ENCODE measurements around the gene SNHG17.
"Not testable (repeated sequence)": the region's sequence is repeated elsewhere in the genome, so short reads cannot be mapped to it uniquely, and the experiment has no call there.

Gene SNHG17

DNA sequence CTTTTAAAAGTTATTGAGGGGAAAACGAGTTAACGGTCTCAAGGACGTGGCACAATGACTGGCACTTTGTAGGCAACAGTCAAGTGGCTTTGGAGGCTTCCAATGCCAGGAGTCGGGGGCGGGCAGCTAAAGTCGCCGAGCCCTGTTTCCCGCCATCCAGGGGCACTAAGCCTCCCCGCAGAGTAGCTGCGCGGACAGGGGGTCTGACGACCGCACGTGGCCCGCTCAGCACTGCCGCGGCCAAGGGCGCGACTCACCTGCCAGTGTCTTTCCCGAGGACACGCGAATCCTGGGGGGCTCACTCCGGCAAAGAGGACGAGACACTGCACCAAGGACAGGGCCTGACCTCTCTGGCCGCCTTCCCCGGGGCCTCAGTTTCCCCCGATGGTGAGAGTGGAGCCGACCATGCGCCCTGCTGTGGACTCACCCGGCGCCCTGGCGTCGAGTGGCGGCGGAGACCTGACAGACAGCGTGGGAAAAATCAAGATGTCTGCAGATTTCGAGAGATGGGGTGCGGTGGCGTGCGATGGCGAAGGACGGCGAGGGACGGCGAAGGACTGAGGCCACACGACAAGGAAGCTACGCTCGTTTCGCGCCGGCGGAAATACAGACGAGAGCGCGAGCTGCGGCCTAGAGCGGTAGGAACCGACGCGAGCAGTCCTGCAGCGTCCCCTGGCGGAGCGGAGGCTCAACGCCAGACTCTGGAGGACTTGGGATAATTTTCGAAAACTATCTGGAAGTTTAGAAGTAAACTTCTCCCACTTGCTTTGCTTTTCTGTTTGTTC, at the start of gene SNHG17:
SNHG17 (minus strand) TSS at position 559 of the 785 bp plus-strand sequence.
- DNase-seq: peak; percentile 75 to 90 (median 84)

DNA sequence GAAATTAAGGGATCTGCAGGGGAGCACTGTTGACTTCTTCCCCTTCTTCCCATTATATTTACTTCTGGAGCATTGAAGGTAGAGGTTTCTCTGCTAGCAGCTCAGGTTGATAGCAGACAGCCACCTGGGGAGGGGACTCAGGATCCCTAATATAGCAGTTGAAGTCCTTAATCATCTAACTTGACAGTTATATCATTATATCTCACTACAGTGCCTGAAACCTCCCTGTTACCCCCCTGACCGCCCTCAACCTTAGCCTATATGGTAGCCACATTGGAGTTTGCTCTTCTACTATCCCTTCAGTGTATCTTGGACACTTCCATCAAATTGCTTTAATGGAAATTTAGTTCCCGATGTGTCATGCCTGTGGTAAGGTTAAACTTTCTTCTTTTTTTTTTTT, 44.5 kb upstream of the SNHG17 start:
- no peak for DNase-seq

DNA sequence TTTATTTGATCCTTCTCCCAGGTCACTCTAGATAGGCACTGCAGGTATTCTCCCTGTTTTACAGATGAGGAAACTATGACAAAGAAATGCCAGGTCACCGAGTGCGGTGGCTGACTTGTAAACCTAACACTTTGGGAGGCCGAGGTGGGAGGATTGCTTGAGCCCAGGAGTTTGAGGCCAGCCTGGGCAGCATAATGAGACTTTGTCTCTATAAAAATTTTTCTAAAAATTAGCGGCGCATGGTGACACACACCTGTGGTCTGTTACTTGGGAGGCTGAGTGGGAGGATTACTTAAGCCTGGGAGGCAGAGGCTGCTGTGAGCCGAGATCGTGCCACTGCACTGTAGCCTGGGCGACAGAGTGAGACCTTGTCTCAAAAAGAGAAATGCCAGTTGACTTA, 42.6 kb upstream of the SNHG17 start:
- DNase-seq: no peak

DNA sequence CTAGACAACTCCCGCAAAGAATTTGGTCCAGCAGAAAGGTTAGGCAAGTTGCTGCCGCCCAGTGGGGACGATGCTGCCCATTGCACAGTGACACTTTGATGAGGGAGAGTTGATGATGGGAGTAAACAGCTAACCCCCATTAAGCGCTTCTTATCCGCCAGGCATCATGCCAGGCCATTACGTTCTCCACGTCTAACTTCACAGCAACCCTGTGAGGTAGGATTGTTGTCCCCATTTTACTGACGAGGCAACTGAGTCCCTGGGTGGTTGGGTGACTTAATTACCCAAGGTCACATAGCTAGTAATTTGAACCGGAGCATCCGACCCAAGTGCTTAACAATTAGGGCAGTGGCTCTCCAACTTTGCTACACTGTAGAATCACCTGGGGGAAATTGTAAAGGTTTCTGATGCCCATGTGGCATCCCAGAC, 38.3 kb upstream of the SNHG17 start:
- DNase-seq: peak in 1 of 6 experiments; percentile 2

DNA sequence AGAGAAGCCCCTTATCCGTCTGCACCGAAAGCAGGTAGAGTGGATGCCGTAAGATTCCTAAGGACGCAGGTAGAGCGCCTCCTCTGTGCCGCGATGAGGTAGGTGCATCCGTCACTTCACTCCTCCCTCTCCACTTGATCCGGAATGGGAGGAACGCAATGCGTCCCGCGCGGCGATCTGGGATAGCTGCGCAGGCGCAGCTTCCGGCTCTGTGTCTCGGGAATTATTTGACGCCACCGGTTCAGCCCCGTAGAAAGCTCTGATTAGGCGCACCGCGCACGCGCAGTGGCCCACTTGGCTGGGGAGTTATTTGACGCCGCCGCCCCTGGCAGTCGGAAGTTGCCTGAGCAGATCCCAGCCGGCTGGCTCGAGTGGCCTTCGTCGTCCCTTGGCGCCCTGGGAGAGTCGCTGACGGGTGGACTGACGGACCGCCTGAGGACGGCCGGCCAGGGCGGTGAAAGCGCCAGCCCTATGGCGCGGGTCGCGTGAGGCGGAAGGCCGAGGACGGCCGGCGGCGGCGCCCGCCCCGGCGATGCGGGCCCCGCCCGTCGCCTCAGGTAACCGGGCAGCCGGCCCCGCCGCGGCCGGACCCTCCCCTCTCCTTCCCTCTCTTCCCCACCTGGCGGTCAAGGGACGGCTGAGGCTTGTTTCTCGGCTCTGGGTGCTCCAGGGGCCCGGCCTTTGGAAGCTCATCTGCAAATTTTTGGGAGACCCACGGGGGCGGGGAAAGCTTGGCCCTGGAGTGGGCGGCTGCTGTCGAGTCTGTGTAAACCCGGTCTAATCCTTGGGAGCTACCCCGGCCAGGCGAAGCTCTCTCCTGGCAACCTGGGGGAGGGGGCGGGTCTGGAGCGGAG, 37.6 kb upstream of the SNHG17 start, which contains the start of gene RALGAPB:
RALGAPB (plus strand) TSS at position 331 of the 854 bp plus-strand sequence. CDS start 15,590 bp downstream, outside the sequence.
- DNase-seq: peak; percentile 93 to 98 (median 98)

DNA sequence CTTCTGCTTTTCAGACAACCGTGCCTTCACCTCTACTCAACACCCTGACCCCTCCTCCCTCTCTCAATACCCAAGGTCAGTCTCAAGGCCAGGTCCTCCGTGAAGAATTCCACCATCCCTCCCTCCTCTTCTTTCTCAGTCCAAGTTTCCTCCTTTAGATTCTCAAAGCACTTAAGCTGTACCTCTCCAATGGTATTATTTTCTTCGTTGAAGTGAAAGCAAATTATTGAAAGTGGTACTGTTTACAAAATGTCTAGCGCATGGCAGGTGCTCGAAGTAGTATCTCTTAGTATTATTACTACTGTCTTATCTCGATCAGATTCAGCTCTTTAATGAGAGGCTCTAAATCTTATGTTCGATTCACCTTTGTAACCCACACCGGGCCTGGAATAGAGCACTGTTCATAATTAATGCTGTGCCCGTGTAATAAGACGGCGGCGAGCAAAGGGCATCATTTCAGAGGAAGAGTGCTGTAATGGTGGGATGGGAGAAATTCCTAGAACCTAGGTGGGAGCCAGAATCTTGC, 36.9 kb upstream of the SNHG17 start:
- DNase-seq: peak in 2 of 6 experiments; percentile 28 to 40

DNA sequence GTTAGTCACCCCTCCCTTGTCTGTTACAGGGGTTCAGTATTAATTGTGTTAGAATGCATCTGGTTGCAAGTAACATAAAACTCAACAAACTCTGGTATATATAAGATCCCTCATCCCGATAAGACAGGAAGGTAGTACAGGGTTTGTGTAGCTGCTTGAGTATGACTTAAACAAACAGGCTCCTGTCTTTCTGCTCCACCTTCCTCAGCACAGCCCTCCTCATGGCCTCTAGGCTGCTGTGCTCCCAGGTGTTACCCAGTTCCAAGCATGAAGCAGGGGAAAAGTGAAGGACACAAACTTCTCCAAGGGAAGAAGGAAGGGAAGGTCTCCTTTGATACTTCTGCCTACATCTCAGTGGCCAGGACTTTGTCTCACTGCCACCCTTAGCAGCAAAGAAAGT, 36.1 kb upstream of the SNHG17 start:
- no peak for DNase-seq

DNA sequence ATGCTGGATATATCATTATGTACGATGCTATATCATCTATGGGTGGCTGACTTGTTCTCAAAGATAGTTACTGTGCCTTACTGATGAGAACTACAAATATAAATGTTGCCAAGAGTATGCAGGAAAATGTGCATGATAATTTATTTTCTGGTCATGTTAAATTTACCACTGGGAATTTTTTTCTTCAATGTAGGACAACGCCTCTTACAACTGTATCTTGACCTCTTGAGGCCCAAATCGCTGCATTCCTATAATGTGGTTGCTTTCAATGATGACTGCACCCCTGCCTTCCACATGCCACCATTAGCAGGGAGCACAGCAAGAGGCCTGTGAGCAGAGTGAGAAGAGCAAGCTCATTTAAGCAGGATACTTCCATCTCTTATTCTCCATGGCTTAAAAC, 31.9 kb upstream of the SNHG17 start:
- no peak for DNase-seq

DNA sequence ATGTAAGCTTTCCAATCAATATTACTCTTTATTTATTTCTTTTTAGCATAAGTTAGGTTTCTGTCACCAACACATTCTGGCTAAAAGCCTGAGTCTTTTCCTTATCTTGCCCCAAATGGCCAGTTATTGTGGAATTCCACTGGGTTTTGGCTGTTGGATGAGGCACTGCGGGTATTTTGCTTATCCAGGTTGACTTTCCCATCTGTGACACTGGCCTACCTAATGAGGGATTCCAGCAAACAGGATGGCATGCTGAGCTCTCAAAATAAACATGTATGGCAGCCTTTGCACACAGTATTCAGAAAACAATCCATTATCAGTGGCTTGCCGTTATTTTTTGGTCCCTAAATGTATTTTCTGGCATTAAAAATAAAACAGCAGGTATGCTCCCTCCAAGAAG, 31.0 kb upstream of the SNHG17 start:
- no peak for DNase-seq

DNA sequence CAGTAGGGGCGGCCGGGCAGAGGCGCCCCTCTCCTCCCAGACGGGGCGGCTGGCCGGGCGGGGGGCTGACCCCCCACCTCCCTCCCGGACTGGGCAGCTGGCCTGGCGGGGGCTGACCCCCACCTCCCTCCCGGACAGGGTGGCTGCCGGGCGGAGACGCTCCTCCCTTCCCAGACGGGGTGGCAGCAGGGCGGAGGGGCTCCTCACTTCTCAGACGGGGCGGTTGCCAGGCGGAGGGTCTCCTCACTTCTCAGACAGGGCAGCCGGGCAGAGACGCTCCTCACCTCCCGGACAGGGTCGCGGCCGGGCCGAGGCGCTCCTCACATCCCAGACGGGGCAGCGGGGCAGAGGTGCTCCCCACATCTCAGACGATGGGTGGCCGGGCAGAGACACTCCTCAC, 26.4 kb upstream of the SNHG17 start:
- DNase-seq: not testable (repeated sequence)

DNA sequence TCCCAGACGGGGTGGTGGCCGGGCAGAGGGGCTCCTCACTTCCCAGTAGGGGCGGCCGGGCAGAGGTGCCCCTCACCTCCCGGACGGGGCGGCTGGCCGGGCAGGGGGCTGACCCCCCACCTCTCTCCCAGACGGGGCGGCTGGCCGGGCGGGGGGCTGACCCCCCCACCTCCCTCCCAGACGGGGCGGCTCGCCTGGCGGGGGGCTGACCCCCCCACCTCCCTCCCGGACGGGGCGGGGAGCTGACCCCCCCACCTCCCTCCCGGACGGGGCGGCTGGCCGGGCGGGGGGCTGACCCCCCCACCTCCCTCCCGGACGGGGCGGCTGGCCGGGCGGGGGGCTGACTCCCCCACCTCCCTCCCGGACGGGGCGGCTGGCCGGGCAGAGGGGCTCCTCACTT, 26.0 kb upstream of the SNHG17 start:
- not testable (repeated sequence) for DNase-seq

DNA sequence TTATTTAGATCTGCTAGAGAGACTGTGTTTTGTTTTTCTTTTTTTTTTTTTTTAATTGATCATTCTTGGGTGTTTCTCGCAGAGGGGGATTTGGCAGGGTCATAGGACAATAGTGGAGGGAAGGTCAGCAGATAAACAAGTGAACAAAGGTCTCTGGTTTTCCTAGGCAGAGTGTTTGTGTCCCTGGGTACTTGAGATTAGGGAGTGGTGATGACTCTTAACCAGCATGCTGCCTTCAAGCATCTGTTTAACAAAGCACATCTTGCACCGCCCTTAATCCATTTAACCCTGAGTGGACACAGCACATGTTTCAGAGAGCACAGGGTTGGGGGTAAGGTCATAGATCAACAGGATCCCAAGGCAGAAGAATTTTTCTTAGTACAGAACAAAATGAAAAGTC, 25.5 kb upstream of the SNHG17 start:
- not testable (repeated sequence) for DNase-seq

DNA sequence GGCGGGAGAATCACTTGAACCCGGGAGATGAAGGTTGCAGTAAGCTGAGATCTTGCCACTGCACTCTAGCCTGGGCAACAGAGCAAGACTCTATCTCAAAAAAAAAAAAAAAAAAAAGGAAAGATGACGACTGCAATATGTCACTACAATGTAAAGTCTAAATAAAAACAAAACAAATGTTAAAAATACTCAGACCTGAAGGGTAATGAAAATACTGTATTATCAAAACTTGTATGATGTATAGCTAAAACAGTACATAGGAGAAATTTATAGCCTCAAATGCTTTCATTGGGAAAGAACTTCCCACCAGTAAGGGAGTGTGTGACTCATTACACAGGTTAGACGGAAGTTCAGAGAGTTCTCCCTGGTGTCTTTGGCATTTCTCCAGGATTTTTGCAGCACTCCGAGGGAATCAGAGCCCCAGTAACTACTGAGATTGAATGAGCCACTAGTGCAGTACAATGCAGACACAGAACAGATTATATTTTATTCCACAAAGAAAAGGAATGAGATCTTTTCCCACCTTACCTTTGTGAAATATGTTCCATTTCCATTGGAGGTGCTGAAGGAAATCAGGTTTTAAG, 25.0 kb upstream of the SNHG17 start:
- DNase-seq: no peak

DNA sequence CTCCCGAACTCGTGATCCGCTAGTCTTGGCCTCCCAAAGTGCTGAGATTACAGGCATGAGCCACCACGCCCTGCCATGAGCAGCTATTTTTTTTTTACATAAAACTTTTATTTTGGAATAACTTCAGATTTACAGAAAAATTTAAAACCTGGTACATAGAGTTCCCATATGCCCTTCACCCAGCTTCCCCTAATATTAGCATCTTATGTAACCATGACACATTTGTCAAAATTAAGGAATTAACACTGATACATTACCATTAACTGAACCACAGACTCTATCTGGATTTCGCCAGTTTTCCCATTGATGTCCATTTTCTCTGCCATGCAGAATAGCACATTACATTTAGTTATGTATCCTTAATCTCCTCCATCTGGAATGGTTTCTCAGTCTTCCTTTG, 23.2 kb upstream of the SNHG17 start:
- DNase-seq: no peak

DNA sequence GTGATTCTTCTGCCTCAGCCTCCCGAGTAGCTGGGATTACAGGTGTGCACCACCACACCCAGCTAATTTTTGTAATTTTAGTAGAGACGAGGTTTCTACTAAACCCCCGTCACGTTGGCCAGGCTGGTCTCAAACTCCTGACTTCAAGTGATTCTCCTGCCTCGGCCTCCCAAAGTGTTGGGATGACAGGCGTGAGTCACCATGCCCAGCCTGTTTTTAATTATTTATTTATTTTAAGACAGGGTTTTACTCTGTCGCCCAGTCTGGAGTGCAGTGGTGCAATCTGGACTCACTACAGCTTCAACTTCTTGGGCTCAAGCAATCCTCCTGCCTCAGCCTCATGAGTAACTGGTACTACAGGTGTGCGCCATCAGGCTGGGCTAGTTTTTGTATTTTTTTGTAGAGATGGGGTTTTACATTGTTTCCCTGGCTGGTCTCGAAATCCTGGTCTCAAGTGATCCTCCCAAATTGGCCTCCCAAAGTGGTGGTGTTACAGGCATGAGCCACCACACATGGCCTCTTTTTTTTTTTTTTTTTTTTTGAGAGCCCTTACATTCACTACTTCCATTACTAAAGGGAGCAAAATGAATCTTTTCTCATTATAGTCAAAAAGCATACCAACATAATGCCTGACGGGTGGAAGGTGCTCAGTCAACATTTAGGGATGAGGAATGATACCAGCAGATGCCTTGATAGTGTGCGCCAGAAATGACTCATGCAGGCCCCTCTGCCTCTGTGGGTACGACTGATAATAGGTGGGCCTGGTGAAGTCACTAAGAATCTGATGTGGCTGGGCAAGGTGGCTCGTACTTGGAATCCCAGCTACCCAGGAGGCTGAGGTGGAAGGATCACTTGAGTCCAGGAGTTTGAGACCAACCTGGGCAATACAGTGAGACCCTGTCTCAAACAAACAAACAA, 19.7 kb upstream of the SNHG17 start:
- no peak for DNase-seq

DNA sequence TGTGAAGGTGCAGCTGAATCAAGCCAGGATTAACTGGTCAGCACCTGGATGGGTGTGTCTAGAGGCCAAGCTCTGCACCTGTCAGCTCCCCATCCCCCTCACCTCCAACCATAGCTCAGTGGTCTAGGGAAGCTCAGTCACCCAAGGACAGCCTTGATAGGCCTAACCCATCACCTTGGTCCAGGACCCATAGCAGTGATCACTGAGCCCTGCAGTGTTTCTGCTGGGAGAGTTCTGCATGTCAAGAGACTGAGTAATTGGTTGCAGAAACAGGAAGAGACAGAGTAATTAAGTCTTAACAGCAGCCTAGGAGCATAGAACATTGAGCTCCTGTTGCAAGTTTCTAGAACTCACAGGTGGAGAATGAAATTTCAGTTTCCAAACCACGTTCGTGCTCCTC, 18.8 kb upstream of the SNHG17 start:
- no peak for DNase-seq

DNA sequence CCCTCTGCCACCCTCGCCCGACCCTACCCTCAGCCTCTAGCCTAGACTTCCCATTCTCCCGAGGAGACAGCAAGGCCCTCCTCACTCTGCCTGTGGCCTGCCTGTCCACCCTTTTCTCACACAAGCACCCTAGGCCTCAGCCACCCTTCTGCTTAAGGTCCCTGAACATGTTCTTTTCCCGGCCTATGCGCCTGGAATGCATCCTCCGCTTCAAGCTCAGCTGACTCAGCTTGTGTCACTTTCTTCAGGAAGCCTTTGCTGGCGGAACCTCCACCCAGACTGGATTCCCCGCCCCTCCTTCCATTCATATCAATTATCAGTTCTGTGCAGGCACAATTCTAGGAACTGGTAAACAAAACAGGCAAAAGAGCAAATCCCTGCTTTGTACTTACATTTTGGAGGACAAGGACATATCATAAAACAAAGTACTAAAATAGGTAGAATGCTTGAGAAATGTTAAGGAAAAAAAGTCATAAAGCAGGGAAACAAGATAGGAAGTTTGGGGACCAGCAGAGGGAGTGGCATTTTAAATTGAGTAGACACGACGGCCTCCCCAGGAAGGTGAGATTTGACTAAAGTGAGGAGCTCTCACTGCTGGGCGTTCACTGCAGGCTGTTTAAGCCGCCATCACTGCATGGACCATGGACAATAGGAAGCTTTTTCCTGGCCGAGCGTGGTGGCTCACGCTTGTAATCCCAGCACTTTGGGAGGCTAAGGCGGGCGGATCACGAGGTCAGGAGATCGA, 17.9 kb upstream of the SNHG17 start:
- DNase-seq: no peak

DNA sequence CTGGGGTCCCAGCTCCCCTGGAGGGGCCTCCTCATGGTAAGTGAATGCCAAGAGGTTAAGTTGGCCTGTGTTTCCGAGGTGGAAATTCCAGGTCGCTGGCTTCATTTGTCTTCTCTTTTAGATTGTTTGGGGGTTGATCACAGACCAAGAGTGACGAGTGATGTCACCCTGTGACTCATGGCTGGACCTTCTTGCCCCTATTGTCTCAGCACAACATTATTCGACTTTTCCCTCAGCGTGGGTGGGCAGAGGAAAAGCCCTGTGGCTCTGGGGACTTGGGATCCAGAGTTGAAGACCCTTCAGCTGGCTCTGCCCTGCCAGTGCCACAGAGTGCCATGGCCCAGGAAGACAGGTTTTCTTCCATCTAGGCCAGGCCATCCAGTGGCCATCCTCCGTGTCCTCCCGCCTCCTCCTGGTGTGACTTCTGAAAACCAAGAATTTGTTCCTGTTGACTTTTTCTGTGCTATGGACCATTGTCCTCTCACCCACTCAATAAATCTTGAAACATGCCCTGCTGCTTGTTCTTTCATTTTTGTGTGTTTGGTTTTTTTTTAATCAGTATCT, 15.4 kb upstream of the SNHG17 start:
- DNase-seq: no peak

DNA sequence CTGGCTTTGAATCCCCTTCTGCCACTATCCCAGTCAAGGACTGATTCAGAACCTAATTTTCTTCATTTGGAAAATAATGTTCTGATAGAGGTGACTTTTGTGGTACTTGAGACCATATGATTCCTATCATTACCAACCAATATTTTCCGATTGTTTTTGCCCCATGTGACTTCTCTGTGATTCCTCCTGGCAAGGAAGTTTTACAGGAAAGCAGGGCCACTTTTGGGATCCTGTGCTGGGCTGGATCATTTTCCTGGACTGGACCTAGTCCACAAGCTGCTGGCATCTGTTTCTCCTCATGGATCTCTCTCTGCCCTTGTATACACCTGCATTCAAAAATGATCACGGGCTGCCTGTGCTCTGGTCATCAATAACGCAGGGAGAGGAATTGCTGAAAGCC, 13.9 kb upstream of the SNHG17 start:
- DNase-seq: no peak

DNA sequence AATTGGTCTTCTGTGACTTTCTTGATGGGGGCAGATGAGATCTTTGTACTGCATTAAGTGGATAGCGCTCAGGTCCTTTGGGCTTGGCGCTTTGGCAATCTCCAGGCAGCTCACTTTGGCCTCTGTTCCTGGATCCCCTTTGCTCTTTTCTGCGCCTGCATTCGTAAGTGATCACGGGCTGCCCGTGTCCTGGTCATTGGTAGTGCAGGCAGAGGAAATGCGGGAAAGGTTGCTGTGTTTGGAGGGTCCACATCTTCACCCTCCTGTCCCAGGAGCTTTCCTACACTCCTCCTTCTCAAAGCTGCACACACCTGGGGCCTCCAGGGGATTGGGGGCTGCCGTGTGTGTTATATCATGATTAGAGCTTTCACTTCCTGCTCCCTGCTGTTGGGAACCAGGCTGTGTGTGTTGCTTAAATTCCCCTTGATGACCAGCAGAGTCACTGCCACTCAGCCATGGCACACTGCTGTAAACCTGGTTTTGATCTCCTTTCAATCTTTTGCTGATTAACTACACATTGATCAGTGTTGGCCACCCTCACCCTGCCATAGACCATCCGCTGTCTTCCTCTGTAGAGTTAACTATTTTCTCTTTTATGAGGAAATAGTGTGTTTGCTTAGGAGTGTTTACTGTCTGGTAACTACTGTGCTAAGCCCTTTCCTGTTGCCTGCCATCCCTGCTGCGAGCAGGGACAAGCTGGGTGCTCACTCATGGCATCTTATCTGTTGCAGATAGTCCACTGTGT, 13.0 kb upstream of the SNHG17 start:
- no peak for DNase-seq

Measured in stimulated activated naive CD4-positive, alpha-beta T cell (primary cell).